ENCODE data around the gene SUFU.

DNA sequence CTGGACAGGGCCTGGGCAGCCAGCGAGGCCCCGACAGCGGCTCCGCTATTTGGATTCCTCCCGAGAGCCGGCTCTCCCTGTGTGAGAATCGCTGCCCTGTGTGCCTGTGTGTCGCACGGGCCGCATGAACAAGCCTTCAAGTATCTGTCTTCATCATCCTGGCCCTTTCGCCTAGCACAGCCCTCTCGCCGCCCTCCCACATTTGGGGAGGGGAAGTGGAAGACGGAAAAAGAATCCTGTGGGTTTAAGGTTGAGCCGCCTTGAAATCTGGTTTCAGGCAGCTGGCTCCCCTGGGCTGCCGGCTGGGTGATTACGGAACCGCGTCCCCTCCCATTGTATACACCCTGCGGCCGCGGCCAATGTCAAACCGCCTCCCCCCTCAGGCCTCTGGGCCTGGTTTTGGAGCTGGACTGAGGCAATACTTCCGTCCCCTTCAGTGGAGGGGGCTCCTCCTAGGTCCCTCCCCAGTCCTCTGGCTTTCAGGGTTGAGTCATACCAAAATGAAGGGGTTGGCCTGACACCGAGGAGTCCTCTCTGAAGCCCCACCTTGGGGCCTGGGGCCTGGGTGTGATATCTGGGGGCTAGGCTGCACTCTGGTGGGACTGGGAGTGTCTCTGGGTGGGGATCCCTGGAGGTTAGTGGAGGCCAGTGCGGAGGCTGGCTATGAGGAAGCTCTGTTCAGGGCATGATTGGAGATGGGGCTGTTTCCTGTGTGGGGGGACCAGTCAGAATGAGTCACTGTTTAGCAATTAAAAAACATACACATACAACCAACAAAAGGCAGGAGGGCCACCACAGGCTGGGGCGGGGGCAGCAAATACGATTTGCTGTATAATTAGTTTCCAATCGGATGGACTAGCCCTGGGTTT lies 142.2 kb downstream of the SUFU start:
- TF ChIP-seq, protein P1, sequence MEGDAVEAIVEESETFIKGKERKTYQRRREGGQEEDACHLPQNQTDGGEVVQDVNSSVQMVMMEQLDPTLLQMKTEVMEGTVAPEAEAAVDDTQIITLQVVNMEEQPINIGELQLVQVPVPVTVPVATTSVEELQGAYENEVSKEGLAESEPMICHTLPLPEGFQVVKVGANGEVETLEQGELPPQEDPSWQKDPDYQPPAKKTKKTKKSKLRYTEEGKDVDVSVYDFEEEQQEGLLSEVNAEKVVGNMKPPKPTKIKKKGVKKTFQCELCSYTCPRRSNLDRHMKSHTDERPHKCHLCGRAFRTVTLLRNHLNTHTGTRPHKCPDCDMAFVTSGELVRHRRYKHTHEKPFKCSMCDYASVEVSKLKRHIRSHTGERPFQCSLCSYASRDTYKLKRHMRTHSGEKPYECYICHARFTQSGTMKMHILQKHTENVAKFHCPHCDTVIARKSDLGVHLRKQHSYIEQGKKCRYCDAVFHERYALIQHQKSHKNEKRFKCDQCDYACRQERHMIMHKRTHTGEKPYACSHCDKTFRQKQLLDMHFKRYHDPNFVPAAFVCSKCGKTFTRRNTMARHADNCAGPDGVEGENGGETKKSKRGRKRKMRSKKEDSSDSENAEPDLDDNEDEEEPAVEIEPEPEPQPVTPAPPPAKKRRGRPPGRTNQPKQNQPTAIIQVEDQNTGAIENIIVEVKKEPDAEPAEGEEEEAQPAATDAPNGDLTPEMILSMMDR (IDR thresholded peaks at IDR 0.05), result no peak
- TF ChIP-seq EZH2phosphoT487 (IDR thresholded peaks at IDR 0.05), result no peak
